Measurements from ENCODE around the gene SNX9. TPM values are rescaled to one million over a fixed set of nuclear protein-coding genes. Genes with fewer than 3 reads are reported as not detected.

SNX9 gene
- total RNA-seq, 2 experiments from 2014 or later = 59.3 to 59.7 TPM

GRCh38 chr6:157822245-157823000 lies 623 bp upstream of the SNX9 start:
- Mint-ChIP-seq H3K36me3 (peaks cover 20% of the 10 kb centered on the region), H3K27me3 (no peaks in the 10 kb centered on the region), H3K4me3 (peak overlapping the region; percentile 61), H3K9me3 (peaks cover 5% of the 10 kb centered on the region), H3K27ac (peak overlapping the region; percentile 71), H3K4me1 (ENCODE audit: low read depth) (peaks cover 34% of the 10 kb centered on the region)
- ChIA-PET POLR2A (interaction anchor here (0.5 to 1.8 kb wide), 3 partner anchors 22 to 59 kb away, joined by 3 to 5 read pairs (median 4); no protein-coding TSS in a partner anchor), CTCF (interaction anchor here (0.8 to 1.4 kb wide), 3 partner anchors 22 to 204 kb away, joined by 3 to 4 read pairs (median 3); no protein-coding TSS in a partner anchor)
- intact Hi-C loops (cut with micrococcal nuclease) = loop anchor here (5.0 kb wide), 2 partner anchors 160 to 345 kb away; partner anchors contain the start of genes GTF2H5, SERAC1 and SYNJ2
- no peak for DNase-seq

- Mint-ChIP-seq H3K4me3 (peak overlapping the region; percentile 96), H3K27me3 (no peaks in the 10 kb centered on the region), H3K4me1 (ENCODE audit: low read depth) (peaks cover 42% of the 10 kb centered on the region), H3K27ac (peak overlapping the region; percentile 99), H3K9me3 (peaks cover 5% of the 10 kb centered on the region), H3K36me3 (peaks cover 23% of the 10 kb centered on the region)
- peak; percentile 94 for DNase-seq
- intact Hi-C loops (cut with micrococcal nuclease) = loop anchor here (1.0 to 5.0 kb wide), 8 partner anchors 10 to 344 kb away; partner anchors contain the start of genes GTF2H5, SERAC1 and SYNJ2
- POLR2A ChIA-PET = interaction anchor here (1.0 to 1.6 kb wide), 4 partner anchors 23 to 68 kb away, joined by 3 to 7 read pairs (median 4); no protein-coding TSS in a partner anchor
- CTCF ChIA-PET = interaction anchor here (1.1 kb wide), 1 partner anchor 50 kb away, joined by 3 read pairs; no protein-coding TSS in a partner anchor
Measured at GRCh38 chr6:157823528-157824370, 703 bp downstream of the SNX9 start.

- intact Hi-C loops (cut with micrococcal nuclease) = no loop called here
- peaks cover 5% of the 10 kb centered on the region for H3K9me3 Mint-ChIP-seq
Measured at GRCh38 chr6:157825243-157825904, 2.3 kb downstream of the SNX9 start.

GRCh38 chr6:157830354-157831017 lies 7.4 kb downstream of the SNX9 start:
- intact Hi-C loops (cut with micrococcal nuclease) = loop anchor here (5.0 kb wide), 1 partner anchor 42 kb away; no protein-coding TSS in a partner anchor
- Mint-ChIP-seq H3K4me3 (peak overlapping the region; percentile 20), H3K27ac (peak overlapping the region; percentile 62), H3K36me3 (peaks cover 51% of the 10 kb centered on the region), H3K27me3 (no peaks in the 10 kb centered on the region), H3K4me1 (ENCODE audit: low read depth) (peaks cover 69% of the 10 kb centered on the region), H3K9me3 (peaks cover 34% of the 10 kb centered on the region)
- CTCF ChIA-PET = interaction anchor here (1.4 to 6.8 kb wide), 3 partner anchors 43 to 74 kb away, joined by 4 to 39 read pairs (median 11); no protein-coding TSS in a partner anchor
- DNase-seq = no peak
- POLR2A ChIA-PET = interaction anchor here (1.2 to 2.1 kb wide), 5 partner anchors 13 to 75 kb away, joined by 3 to 8 read pairs (median 6); no protein-coding TSS in a partner anchor

More at GRCh38 chr6:157825243-157825904, 2.3 kb downstream of the SNX9 start:
- H3K27me3 Mint-ChIP-seq = no peaks in the 10 kb centered on the region
- H3K27ac Mint-ChIP-seq = peak overlapping the region; percentile 99
- no peak for DNase-seq
- POLR2A ChIA-PET = interaction anchor here (1.6 kb wide), 1 partner anchor 61 kb away, joined by 7 read pairs; no protein-coding TSS in a partner anchor
- H3K36me3 Mint-ChIP-seq = peaks cover 29% of the 10 kb centered on the region
- peaks cover 57% of the 10 kb centered on the region for H3K4me1 Mint-ChIP-seq (ENCODE audit: low read depth)
- CTCF ChIA-PET = no interaction called here
- H3K4me3 Mint-ChIP-seq = peak overlapping the region; percentile 96

DNA sequence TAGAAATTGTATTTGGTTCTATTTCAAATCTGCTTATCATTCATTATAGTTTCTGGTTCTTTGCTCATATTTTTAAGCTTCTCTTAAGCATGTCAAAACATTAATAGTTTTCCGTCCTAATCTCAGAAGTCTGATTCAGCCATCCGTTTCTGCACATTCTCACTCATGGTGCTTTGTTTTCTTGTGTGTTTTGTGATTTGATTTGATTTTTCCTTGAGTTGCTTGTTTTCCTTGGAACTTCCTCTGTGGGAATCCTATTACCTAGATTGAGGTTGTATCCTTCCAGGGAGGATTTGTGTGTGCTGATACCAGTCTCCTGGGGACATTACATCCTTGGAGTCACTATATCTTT lies 7.9 kb downstream of the SNX9 start:
- ChIA-PET CTCF (interaction anchor here (2.7 to 6.8 kb wide), 2 partner anchors 42 to 75 kb away, joined by 11 to 39 read pairs; no protein-coding TSS in a partner anchor), POLR2A (interaction anchor here (1.2 to 2.1 kb wide), 6 partner anchors 12 to 75 kb away, joined by 3 to 8 read pairs (median 5); no protein-coding TSS in a partner anchor)
- Mint-ChIP-seq H3K27me3 (no peaks in the 10 kb centered on the region), H3K27ac (peak overlapping the region; percentile 62), H3K4me3 (no peak overlapping the region), H3K36me3 (peaks cover 50% of the 10 kb centered on the region), H3K9me3 (peaks cover 34% of the 10 kb centered on the region), H3K4me1 (ENCODE audit: low read depth) (peaks cover 70% of the 10 kb centered on the region)
- DNase-seq = no peak
- intact Hi-C loops (cut with micrococcal nuclease) = loop anchor here (5.0 kb wide), 1 partner anchor 41 kb away; no protein-coding TSS in a partner anchor

- Mint-ChIP-seq H3K4me3 (peak overlapping the region; percentile 1), H3K4me1 (ENCODE audit: low read depth) (peaks cover 74% of the 10 kb centered on the region), H3K9me3 (peaks cover 34% of the 10 kb centered on the region), H3K36me3 (peaks cover 55% of the 10 kb centered on the region), H3K27ac (peak overlapping the region; percentile 63), H3K27me3 (no peaks in the 10 kb centered on the region)
- no peak for DNase-seq
- intact Hi-C loops (cut with micrococcal nuclease) = loop anchor here (5.0 kb wide), 1 partner anchor 41 kb away; no protein-coding TSS in a partner anchor
- POLR2A ChIA-PET = interaction anchor here (1.2 to 2.1 kb wide), 6 partner anchors 12 to 76 kb away, joined by 3 to 8 read pairs (median 5); no protein-coding TSS in a partner anchor
- CTCF ChIA-PET = interaction anchor here (1.0 to 6.8 kb wide), 3 partner anchors 15 to 76 kb away, joined by 3 to 39 read pairs (median 5); no protein-coding TSS in a partner anchor
Measured at GRCh38 chr6:157831424-157832249, 8.6 kb downstream of the SNX9 start.

GRCh38 chr6:157832250-157832967 lies 9.4 kb downstream of the SNX9 start:
- Mint-ChIP-seq H3K4me1 (ENCODE audit: low read depth) (peaks cover 79% of the 10 kb centered on the region), H3K36me3 (peaks cover 55% of the 10 kb centered on the region), H3K9me3 (peaks cover 34% of the 10 kb centered on the region), H3K27ac (peak overlapping the region; percentile 45), H3K4me3 (no peak overlapping the region), H3K27me3 (no peaks in the 10 kb centered on the region)
- ChIA-PET POLR2A (interaction anchor here (1.4 to 3.3 kb wide), 3 partner anchors 13 to 77 kb away, joined by 4 to 23 read pairs (median 5); no protein-coding TSS in a partner anchor), CTCF (interaction anchor here (1.0 to 6.8 kb wide), 4 partner anchors 14 to 76 kb away, joined by 3 to 39 read pairs (median 6); no protein-coding TSS in a partner anchor)
- no peak for DNase-seq
- intact Hi-C loops (cut with micrococcal nuclease) = loop anchor here (5.0 kb wide), 1 partner anchor 40 kb away; no protein-coding TSS in a partner anchor

DNA sequence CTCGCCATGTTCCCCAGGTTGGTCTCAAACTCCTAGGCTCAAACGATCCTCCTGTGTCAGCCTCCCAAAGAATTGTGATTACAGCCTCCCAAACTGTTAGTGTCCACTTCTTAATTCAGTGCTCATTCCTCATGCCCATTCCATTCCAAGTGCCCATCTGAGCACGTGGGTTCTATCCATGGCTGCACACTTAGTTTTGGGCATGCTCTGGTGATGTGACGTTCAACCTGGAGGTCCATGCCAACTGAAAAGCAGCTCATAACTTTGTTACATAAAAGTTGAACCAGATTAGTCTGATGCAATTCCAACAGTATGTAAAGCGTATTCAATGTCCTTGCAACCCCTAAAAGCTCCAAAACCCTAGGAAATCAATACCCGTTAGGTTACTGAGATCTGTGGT lies 11.5 kb downstream of the SNX9 start:
- Mint-ChIP-seq H3K36me3 (peaks cover 48% of the 10 kb centered on the region), H3K27me3 (no peaks in the 10 kb centered on the region), H3K4me1 (ENCODE audit: low read depth) (peaks cover 76% of the 10 kb centered on the region), H3K4me3 (no peak overlapping the region), H3K27ac (peak overlapping the region; percentile 49), H3K9me3 (peaks cover 34% of the 10 kb centered on the region)
- POLR2A ChIA-PET = interaction anchor here (3.3 kb wide), 1 partner anchor 10 kb away, joined by 23 read pairs; no protein-coding TSS in a partner anchor
- no peak for DNase-seq
- intact Hi-C loops (cut with micrococcal nuclease) = loop anchor here (5.0 kb wide), 1 partner anchor 38 kb away; no protein-coding TSS in a partner anchor
- CTCF ChIA-PET = interaction anchor here (1.2 to 6.8 kb wide), 3 partner anchors 39 to 192 kb away, joined by 4 to 39 read pairs (median 7); no protein-coding TSS in a partner anchor

- no peak for DNase-seq
- Mint-ChIP-seq H3K4me1 (ENCODE audit: low read depth) (peaks cover 72% of the 10 kb centered on the region), H3K36me3 (peaks cover 17% of the 10 kb centered on the region), H3K9me3 (peaks cover 9% of the 10 kb centered on the region), H3K4me3 (no peak overlapping the region), H3K27ac (no peak overlapping the region), H3K27me3 (no peaks in the 10 kb centered on the region)
- POLR2A ChIA-PET = interaction anchor here (0.6 kb wide), 1 partner anchor 126 kb away, joined by 4 read pairs; no protein-coding TSS in a partner anchor
- CTCF ChIA-PET = interaction anchor here (1.1 to 1.3 kb wide), 2 partner anchors 35 to 82 kb away, joined by 3 to 4 read pairs; no protein-coding TSS in a partner anchor
- intact Hi-C loops (cut with micrococcal nuclease) = no loop called here
Measured at GRCh38 chr6:157838718-157839430, 15.8 kb downstream of the SNX9 start.
